Endometrium (tissue), 2 donors: ENCODE measurements around the gene SPATA13.
A peak's percentile ranks its signal among the peaks of the same experiment; 100 is the strongest.

Experiments used
- FAIRE-seq: peaks from 2 replicates; lab custom pipeline; 2012; peaks lifted over from hg19 to GRCh38; lab: Jason Lieb, UNC
- donor health status: control.
- donor health status: control.

SPATA13 gene

DNA sequence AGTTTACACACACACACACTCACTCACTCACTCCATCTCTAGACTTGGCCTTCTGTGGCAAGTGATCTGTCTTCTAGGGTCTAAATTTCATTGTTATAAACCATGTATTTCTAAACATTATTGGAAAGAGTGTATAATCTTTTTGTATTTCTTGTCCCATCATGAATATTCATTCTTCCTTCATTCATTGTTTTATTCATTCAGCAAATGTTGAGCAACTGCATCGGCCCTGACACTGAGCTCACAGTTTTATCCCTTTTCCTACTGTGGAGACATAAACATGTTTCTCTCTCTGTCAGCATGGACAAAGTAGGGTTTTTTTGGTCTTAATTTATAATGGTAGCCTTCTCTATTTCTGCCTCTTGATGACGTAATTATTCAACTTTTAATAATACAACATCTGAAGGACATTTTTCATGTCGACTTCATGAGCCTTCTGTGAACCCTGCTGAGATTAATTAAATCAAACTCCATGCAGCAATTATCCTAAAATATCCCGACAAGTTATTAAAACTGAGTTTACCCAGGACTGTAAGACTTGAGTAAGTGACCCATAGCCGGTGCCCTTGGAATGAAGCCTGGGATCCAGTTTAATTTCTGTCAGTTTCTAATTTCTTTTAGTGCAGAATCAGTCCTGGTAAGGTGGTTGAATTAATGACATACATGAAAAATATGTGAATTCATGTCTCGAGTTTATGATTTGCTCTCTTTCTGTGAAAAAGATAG lies 7.3 kb downstream of the SPATA13 start:
- FAIRE-seq: no peak

DNA sequence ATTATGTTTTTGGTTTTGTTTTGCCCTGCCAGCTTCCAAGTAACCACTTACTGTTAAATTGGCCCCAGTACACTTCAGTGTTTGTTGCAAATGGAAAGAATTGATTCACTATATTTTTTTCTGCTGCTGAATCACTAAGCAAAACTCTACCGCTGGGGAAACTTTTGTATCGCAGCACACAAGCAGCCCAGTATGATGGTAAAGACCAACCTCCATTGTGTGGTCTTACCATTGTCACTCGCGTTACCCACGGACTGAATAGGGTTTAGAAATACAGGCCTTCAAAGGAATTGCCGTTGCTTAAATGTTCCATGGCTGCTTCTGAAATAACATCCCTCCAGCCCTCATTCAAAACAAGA lies 7.9 kb downstream of the SPATA13 start:
- FAIRE-seq: peak; percentile 18

DNA sequence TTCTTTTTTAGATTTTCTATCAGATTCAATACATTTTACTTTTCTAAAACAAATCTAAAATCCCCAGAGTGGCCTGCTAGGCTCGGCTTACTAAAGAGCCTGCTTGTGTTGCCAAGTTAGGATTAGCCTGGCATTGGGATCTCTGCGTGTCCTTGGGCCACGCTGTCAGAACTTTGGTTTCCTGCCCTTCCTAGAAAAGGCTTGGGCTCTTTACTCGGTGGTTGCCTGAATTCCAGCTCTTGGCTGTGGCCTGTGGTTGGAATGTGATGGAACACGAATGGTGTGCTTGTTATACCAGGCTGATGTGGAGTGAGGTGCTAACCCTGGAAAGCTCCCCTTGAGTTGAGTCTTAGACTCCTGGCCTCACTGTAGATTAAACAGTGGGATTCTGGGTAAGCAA lies 8.5 kb downstream of the SPATA13 start:
- FAIRE-seq: no peak

DNA sequence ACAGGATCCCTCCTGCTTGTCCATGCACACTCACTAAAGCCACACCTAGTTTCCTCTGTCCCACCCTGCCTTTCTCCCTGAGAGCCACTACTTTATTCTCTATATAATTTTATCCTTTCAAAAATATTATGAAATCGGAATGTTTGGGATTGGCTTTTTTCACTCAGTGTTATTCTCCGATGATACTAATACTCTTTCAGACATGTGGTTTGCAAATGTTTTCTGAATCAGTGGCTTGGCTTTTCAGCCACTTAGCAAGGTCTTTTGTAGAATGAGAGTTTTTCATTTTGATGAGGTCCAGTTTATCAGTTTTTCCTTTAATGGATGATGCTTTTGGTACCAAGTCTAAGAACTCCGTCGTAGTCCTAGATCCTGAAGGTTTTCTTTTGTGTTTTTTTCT lies 11.6 kb downstream of the SPATA13 start:
- no peak for FAIRE-seq

DNA sequence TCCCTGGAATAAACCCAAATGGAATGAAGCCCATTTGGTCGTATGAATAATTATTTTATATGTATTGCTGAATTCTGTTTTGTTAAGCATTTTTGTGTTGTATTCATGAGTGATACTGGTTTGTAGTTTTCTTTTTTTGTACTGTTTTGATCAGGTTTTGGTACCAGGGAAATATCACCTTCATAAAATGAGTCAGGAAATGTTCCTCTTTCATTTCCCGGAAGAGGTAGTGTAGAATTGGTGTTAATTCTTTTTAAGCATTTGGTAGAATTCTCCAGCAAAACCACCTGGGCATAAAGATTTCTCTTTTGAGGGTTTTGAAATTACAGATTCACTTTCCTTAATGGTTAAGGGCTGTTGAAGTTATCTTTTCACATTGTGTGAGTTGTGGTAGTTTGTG lies 13.3 kb downstream of the SPATA13 start:
- no peak for FAIRE-seq

DNA sequence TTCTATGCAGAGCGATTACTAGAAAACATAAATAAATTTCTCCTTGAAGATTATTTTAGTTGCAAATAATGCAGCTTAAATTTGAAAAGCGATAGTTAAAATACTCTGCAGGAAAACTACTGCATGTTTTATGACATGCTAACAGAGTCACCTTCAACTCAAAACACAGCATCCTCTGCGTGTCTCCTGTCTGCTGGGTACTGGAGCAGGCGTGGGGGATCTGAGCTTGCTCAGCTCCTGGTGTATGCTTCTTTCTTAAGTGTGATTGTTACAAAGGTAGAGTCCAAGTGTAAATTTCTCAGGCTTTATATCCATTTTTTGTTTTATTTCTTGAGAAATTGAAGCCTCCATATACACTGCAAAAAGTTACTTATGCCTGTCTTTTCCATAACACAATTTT lies 15.3 kb downstream of the SPATA13 start:
- FAIRE-seq: no peak

DNA sequence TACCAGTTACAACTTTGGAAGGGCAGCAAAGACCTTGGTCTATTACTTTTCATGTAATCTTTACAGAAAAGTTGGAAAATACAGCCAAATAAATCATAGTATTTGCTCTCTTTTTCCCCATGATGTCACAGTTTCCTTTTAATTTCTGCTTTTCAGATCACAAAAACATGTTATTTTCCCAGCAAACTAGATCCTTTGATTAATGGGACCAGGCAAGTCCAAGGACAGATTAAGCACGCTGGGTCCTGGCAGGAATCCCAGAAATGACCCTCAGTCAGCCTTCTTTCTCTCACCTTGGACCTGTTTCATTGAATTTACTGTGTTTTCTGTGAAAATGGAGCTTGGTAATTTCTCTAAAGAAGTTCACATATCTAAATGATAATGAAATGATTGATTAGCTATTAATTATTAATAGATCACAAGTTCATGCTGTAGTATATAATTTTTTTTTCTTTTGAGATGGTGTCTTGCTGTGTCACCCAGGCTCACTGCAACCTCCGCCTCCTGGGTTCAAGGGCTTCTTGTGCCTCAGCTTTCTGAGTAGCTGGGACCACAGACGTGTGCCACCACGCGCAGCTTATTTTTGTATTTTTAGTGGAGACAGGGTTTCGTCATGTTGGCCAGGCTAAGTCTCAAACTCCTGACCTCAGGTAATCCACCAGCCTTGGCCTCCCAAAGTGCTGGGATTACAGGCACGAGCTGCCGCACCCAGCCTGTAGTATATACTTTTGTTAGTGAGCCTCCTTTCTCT lies 16.0 kb downstream of the SPATA13 start:
- no peak for FAIRE-seq

DNA sequence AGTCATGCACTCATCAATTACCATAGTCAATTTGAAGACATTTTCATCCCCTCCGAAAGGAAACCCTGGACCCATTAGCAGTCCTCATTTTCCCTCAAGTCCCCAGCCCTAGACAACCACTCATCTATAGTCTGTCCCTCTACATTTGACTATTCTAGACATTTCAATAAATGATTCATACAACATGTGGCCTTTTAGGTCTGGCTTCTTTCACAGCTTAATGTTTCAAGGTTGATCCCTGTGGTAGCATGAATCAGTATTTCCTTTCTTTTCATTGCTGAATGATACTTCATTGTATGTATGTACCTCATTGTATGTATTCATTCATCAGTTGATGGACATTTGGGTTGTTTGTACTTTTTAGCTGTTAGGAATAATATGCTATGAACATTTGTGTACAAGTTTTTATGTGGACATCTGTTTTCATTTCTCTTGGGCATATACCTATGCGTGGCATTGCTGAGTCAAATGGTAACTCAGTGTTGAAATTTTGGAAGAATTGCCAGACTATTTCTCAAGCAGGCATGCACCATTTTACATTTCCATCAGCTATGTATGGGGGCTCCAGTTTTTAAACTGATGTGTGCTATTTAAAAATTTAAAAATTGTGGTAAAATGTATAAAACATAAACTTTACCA lies 18.4 kb downstream of the SPATA13 start:
- FAIRE-seq: no peak

DNA sequence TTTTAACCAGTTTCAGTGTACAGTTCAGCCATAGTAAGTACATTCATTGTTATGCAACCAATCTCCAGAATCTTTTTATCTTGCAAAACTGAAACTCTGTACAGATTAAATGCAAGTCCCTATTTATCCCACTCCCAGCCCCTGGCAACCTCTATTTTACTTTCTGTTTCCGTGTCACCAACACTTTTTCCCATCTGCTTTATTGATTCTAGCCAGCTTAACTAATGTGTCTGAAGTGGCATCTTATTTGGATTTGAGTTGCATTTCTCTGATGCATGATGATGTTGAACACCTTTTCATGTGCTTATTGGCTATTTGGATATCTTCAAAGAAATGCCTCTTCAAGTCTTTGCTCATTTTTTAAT lies 18.9 kb downstream of the SPATA13 start:
- no peak for FAIRE-seq

DNA sequence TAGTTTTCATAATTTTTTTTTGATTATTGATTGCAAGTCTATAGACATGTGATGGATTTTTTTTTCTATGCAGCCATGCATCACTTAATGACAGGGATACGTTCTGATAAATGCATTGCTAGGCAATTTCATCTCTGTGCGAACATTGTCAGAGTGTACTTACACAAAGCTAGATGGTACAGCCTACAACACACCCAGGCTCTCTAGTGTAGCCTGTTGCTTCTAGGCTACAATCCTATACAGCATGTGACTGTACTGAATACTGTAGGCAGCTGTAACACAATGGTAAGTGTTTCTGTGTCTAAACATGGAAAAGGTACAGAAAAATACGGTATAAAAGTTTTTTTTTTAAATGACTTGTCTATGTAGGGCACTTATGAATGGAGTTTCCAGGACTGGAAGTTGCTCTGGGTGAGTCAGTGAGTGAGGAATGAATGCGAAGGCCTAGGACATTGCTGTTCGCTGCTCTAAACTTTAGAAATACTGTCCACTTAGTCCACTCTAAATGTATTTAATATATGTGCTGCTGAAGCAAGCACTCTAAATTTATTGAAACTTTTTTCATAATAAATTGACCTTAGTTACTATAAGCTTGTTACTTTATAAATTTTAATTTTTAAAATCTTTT lies 20.3 kb downstream of the SPATA13 start:
- FAIRE-seq: no peak

DNA sequence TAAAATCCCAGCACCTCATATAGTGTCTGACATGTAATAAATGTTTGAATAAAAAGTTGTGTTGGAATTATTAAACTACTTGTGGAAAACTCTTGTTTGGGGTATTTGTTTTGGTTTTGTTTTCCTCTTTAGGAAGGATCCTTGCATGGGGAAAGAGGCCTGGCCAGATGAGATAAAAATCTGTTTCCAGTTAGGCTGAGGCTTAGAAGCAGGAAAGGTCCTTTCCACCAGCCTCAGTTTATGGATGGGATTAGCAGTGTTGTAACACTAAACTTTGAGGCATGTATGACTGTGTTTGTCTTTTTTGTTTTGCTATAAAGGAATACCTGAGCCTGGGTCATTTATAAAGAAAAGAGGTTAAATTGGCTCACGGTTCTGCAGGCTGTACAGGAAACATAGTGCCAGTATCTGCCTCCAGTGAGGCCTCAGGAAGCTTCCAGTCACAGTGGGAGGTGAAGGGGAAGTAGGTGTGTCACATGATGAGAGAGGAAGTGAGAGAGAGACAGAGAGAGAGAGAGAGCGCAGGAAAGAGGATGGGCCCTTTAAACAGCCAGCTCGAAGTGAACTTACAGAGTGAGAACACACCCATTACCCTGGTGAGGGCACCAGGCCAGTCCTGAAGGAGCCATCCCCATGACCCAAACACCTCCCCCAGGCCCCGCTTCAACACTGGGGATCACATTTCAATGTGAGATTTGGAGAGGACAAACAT lies 21.6 kb downstream of the SPATA13 start:
- FAIRE-seq: no peak

DNA sequence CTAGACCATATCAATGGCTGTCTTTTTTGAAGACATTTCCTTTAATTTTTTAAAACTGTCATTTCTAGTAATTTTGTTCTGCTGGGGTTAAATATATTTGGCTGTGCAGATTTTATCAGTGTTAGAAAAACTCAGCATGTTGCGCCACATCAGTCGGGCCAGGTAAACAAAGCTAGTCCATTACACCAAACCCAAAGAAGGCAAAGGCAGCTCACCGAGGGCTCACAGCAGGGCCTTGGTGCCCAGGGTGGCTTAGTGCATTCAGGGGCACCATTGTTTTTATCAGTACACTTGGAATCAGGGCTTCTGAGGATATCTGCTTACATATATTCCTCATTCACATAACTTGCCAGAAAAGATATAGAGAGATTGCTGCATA lies 22.2 kb downstream of the SPATA13 start:
- FAIRE-seq: no peak

DNA sequence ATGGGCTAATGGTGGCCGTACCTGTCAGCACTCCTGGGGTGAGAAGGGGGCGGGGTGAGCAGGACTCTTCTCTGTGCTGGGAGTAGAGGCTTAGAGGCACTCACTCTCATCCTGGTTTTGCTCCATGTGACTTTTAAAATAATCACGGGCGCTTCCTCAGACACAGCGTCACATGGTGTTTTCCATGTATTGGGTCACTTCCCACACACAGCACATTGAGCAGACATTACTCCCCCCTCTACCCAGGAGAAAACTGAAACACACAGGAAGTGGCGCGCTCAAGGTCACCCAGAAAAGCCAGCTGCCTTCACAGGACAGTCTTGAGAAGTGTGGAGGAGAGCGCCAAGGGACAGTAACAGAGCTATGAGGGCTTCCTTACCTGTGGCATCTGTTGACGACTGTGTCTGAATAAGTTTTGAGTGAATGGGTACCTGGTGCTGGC lies 23.2 kb downstream of the SPATA13 start:
- FAIRE-seq: no peak

DNA sequence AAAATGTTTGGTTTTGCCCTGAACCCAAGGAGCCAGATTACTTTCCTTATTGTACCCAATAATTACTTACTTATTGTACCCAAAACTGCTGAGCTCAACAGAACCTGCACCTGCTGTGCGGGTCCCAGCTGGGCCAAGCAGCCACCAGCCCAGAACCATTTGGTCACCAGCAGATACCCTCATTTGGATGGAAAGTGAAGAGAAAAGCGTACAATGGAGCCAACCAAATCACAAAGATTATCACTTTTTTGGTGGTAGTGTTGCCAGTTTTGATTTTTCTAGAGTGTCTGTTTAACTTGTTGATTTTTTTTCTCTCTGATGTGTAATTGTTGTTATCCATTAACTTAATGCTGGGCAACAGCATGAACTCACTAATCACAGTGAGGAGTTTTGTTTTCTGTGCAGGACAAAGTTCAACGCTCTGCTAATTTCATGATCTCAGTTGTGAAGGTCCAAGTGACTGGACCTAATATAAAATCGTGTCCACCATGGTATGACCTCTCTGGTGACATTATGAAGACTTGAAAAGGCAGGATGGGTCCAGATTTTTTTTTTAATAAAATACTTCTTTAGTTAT lies 23.8 kb downstream of the SPATA13 start:
- FAIRE-seq: no peak

DNA sequence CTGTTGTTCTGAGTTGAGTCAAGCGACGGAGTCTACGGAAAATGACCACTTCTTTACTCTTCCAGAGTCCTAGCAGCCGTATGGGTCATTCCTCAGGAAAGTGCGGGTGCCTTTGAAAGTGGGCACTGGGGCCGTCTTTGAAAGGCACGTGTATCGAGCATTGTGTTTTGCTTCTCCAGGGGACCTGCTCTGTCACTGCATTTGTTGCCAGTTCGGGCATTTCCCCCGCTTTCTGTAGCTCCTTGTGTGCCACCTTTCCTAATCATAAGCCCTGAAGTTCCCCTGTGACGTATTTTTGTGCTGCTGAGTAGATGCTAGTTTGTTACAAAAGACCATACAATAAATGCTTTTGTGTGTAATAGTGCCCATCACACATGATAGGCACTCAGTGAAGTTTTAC lies 24.4 kb downstream of the SPATA13 start:
- FAIRE-seq: no peak

DNA sequence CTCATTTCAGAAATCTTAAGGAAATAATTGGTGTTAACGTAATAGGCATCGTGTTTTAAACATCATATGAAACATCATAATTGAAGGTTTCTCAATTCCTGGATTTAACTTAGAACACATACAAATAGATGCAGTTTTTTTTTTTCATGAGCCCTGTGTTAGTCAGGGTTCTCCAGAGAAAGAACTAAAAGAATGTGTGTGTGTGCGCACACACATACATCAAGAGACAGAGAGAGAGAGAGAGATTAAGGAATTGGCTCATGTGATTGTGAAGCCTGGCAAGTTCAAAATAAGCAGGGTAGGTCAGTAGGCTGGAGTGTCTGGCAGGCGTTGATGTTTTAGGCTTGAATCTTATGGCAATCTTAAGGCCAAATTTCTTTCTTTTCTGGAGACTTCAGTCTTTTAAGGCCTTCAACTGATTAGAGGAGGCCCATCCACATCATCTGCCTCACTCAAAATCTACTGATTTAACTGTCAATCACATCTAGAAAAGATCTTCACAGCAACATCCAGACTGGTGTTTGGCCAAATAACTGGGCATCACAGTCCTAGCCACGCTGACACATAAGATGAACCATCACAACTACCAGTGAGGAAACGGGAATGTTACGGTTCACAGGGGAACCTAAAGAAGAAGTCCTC lies 25.2 kb downstream of the SPATA13 start:
- no peak for FAIRE-seq

DNA sequence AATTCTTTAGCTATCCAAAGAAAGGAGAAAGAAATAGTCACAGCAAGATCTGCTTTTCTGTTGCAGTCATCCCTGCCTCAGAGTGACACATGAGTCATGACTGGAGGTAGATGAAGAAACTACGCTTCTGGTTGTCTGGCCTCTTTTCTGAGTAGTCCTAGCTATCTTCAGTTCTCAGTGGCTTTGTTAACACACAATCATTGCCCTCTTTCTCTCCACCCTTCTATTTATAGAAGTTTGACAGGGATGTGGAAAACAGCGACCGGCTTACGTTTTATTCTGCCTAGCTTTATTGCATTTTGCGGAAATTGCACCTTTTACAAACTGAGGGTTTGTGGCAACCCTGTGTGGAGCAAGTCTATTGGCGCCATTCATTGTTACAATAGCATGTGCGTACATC lies 26.7 kb downstream of the SPATA13 start:
- FAIRE-seq: no peak

DNA sequence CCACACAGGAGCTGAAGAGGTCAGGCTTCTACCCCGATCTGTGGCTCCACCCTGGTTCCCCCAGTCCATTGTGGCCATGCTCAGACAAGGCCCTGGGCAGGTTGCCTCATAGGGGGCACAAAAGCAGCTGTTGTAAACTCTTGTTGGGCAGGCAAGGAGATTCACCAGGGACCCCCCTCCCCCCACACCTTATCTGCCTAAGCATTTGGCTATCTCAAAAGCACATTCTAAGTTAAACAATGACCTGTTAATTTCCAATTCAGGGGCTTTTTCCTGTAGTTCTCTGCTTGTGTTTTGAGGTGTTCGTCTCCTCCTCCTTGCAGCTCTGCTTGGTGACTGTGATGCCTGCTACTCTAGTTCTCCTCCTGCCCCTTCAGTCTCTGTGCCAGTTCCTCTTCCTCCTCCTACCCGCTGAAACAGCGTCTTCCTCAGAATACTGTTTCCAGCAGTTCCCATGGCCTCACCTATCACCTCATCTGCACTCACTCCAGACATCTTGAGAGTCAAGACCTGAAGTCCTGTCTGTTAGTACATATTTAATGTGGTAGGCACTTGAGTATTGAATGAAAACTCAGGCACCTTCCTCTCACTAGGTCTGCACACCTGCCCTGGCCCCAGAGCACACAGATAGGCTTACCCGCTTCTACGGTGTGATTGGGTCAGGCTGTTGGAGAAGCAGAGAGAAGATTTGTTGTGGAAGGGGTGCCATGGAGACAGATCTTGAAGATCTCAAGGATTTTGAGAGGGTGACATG lies 31.7 kb downstream of the SPATA13 start:
- no peak for FAIRE-seq

DNA sequence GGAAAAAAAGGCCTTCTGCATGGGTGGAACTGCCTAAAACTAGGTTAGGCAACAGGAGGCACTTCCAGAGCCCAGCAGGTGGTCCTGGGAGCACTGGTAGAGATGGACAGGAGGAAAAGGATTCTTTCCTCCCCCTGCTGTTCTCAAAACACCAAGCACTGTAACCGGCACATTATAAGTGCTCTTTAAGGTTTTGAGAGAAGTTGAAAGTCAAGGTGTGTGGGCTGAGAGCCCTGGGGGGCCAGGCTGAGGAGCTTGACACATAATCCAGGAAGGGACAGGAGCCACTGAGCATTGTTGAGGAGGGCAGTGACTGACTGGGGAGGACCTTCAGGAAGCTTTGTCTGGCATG lies 32.3 kb downstream of the SPATA13 start:
- no peak for FAIRE-seq

DNA sequence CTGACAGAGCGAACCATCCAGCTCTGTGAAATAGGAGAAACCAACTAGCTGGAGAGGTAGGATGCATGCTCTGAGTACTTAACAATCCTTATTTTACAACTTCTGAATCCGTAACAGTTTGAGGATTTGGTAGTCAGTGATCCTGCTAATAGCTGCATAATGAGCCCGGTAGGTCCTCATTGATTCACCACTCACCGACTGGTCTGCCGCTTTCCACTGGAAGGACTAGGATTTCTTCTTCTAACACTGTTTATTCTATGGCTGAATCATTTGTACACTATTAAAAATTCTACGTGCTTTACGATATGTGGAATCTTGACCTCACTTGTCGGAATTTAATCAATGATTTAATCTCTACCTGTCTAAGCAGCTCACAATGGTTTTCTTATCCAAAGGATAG lies 33.9 kb downstream of the SPATA13 start:
- FAIRE-seq: no peak

DNA sequence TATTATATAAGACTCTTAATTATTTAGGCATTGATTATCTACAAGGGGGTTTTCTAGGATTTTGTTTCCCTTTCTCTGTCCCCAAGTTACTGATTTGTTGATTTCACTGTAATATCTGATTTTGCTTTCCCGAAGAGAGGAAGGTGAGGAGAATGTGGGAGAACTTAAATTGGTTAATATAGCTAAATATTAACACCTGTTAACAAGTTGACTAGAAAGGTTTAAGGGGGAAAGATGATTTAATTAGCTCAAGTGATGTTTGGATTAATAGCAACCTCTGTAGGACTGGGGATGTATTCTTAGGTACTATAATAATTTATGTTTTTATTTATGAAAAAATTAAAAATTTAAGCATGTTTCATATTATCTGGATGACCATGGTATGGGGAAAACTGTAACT lies 35.1 kb downstream of the SPATA13 start:
- FAIRE-seq: no peak
